HepG2 (cell line): ENCODE measurements around the gene UQCRFS1. TPM values are rescaled to one million over a fixed set of nuclear protein-coding genes. Genes with fewer than 3 reads are reported as not detected.

Experiments used
- CAMTA2 ChIP-seq: sonication (generic); formaldehyde crosslinking; IDR thresholded peaks from 2 replicates; pipeline ENCODE4 v1.4.0; 2020; ENCODE audit warnings: mild to moderate bottlenecking, missing genetic modification reagents, borderline replicate concordance
- GLI4 ChIP-seq: sonication (generic); formaldehyde crosslinking; IDR thresholded peaks from 2 replicates; pipeline ENCODE4 v1.5.1; 2020; ENCODE audit warnings: missing genetic modification reagents, mild to moderate bottlenecking, moderate library complexity, borderline replicate concordance
- HES4 ChIP-seq: sonication (generic); formaldehyde crosslinking; IDR thresholded peaks from 2 replicates; pipeline ENCODE4 v1.9.0; 2021; ENCODE audit warnings: mild to moderate bottlenecking, missing genetic modification reagents, borderline replicate concordance
- KLF16 ChIP-seq, 2 experiments: sonication (generic) in 1 of 2; formaldehyde crosslinking in 1 of 2; IDR thresholded peaks; 2 replicates each; pipeline versions ENCODE4 v1.6.1 to v1.8.0; 2016 to 2023; ENCODE audit warnings: missing genetic modification reagents in 2 of 2, missing compliant biosample characterization in 1 of 2
- NPAS2 ChIP-seq: sonication (generic); formaldehyde crosslinking; IDR thresholded peaks from 2 replicates; pipeline ENCODE4 v1.8.0; 2022; ENCODE audit warnings: mild to moderate bottlenecking, missing genetic modification reagents, borderline replicate concordance
- SCMH1 ChIP-seq: sonication (generic); formaldehyde crosslinking; IDR thresholded peaks from 2 replicates; pipeline ENCODE4 v1.9.0; 2021; ENCODE audit warnings: missing genetic modification reagents, mild to moderate bottlenecking, borderline replicate concordance
- ZFP1 ChIP-seq: IDR thresholded peaks from 2 replicates; pipeline ENCODE4 v1.6.1; 2016
- ZFYVE20 ChIP-seq: sonication (generic); formaldehyde crosslinking; IDR thresholded peaks from 2 replicates; pipeline ENCODE4 v1.8.0; 2023; ENCODE audit warnings: low read depth, mild to moderate bottlenecking, moderate library complexity, missing genetic modification reagents, borderline replicate concordance
- ZNF460 ChIP-seq: sonication (generic); formaldehyde crosslinking; IDR thresholded peaks from 2 replicates; pipeline ENCODE4 v1.5.1; 2020; ENCODE audit warnings: missing genetic modification reagents, mild to moderate bottlenecking, borderline replicate concordance
- ZNF713 ChIP-seq: sonication (generic); formaldehyde crosslinking; IDR thresholded peaks from 2 replicates; pipeline ENCODE4 v1.4.0; 2020; ENCODE audit warnings: mild to moderate bottlenecking, missing genetic modification reagents
- polyA plus RNA-seq, 8 experiments: library from polyadenylated mRNA; depleted of rRNA in 3 of 8; stranded (reverse) in 7 of 8; unstranded in 1 of 8; fragments of >200 nt; fragmentation: Illumina TruSeq in 4 of 8; extraction: Trizol in 4 of 8; gene quantifications; 2 replicates each; pipeline versions ENCODE4 v1.2.1 to v1.2.3, GENCODE V29; 2011 to 2016; ENCODE audit warnings: low read depth in 4 of 8, missing spikeins in 1 of 8, mixed read lengths in 1 of 8; ENCODE audit not compliant: insufficient read depth in 1 of 8
- total RNA-seq, 5 experiments: library from RNA; depleted of rRNA; stranded (reverse); fragments of >200 nt; fragmentation: Illumina TruSeq; extraction: Trizol; gene quantifications; 2 replicates each; pipeline ENCODE4 v1.2.3, GENCODE V29; 2016; ENCODE audit warnings: low read depth in 1 of 5
- TF ChIP-seq, protein P1 (sequence below): sonication (generic); formaldehyde crosslinking; IDR thresholded peaks from 2 replicates; pipeline ENCODE4 v1.4.0; 2020; ENCODE audit warnings: missing genetic modification reagents
- TF ChIP-seq, protein P2 (sequence below): sonication (generic); formaldehyde crosslinking; IDR thresholded peaks from 2 replicates; pipeline ENCODE4 v1.5.0; 2020; ENCODE audit warnings: missing genetic modification reagents, mild to moderate bottlenecking, borderline replicate concordance
- TF ChIP-seq, protein P3 (sequence below): IDR thresholded peaks from 2 replicates; pipeline ENCODE4 v1.6.1; 2016; ENCODE audit warnings: missing biosample characterization, missing genetic modification reagents, low read depth

Gene UQCRFS1
- total and polyA plus RNA-seq, 2 of the 13 experiments (the other 11 are each of a cell fraction or from before 2014, with no cell fraction given): 49.5 to 51.1 TPM

DNA sequence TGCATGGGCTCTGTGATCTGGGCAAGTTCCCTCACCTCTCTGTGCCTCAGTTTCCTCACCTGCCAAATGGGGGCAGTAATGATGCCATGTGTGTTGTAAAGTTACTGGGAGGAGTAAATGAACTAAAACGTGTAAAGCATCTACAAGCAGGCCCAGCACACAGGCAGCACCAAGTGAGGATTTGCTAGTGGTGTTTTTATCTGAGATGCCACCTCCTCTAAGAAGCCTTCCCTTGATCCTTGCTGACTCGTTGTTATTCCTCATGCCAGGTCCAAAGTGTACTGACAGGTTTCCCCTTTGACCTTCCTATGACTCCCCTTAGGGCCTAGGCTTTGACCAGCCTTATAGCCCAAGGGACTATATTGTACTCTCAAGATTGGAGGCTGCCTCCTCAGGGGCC, 1.5 kb upstream of the UQCRFS1 start (continued):
- TF ChIP-seq, protein P1, sequence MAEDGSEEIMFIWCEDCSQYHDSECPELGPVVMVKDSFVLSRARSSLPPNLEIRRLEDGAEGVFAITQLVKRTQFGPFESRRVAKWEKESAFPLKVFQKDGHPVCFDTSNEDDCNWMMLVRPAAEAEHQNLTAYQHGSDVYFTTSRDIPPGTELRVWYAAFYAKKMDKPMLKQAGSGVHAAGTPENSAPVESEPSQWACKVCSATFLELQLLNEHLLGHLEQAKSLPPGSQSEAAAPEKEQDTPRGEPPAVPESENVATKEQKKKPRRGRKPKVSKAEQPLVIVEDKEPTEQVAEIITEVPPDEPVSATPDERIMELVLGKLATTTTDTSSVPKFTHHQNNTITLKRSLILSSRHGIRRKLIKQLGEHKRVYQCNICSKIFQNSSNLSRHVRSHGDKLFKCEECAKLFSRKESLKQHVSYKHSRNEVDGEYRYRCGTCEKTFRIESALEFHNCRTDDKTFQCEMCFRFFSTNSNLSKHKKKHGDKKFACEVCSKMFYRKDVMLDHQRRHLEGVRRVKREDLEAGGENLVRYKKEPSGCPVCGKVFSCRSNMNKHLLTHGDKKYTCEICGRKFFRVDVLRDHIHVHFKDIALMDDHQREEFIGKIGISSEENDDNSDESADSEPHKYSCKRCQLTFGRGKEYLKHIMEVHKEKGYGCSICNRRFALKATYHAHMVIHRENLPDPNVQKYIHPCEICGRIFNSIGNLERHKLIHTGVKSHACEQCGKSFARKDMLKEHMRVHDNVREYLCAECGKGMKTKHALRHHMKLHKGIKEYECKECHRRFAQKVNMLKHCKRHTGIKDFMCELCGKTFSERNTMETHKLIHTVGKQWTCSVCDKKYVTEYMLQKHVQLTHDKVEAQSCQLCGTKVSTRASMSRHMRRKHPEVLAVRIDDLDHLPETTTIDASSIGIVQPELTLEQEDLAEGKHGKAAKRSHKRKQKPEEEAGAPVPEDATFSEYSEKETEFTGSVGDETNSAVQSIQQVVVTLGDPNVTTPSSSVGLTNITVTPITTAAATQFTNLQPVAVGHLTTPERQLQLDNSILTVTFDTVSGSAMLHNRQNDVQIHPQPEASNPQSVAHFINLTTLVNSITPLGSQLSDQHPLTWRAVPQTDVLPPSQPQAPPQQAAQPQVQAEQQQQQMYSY (CRISPR knock-in tag): no peak
- TF ChIP-seq CAMTA2 (no peak), GLI4 (CRISPR knock-in tag) (no peak), NPAS2 (CRISPR knock-in tag) (no peak), KLF16 (CRISPR knock-in tag; IDR thresholded peaks at IDR 0.05) (no peak), ZFYVE20 (CRISPR knock-in tag) (no peak), ZNF460 (no peak), HES4 (no peak), ZFP1 (CRISPR knock-in tag) (no peak), SCMH1 (CRISPR knock-in tag) (no peak), ZNF713 (no peak)
- TF ChIP-seq, protein P2, sequence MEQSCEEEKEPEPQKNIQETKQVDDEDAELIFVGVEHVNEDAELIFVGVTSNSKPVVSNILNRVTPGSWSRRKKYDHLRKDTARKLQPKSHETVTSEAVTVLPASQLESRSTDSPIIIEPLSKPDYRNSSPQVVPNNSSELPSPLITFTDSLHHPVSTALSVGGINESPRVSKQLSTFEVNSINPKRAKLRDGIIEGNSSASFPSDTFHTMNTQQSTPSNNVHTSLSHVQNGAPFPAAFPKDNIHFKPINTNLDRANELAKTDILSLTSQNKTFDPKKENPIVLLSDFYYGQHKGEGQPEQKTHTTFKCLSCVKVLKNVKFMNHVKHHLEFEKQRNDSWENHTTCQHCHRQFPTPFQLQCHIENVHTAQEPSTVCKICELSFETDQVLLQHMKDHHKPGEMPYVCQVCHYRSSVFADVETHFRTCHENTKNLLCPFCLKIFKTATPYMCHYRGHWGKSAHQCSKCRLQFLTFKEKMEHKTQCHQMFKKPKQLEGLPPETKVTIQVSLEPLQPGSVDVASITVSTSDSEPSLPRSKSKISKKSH (CRISPR knock-in tag): no peak
- TF ChIP-seq, protein P3, sequence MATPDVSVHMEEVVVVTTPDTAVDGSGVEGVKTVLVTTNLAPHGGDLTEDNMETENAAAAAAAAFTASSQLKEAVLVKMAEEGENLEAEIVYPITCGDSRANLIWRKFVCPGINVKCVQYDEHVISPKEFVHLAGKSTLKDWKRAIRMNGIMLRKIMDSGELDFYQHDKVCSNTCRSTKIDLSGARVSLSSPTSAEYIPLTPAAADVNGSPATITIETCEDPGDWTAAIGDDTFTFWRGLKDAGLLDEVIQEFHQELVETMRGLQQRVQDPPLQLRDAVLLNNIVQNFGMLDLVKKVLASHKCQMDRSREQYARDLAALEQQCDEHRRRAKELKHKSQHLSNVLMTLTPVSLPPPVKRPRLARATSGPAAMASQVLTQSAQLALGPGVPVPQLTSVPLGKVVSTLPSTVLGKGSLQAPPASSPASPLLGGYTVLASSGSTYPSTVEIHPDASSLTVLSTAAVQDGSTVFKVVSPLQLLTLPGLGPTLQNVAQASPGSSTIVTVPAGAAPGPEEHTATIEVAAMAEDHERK: no peak
